B cell (primary cell): ENCODE measurements around the gene PDK4. TPM values are rescaled to one million over a fixed set of nuclear protein-coding genes. Genes with fewer than 3 reads are reported as not detected.

Experiments used
- ATAC-seq: fragments of 200-7000 bp; cut with Tn5 transposase; one replicate; pipeline ENCODE4 v1.10.0; 2021; ENCODE audit warnings: low read depth, mild to moderate bottlenecking, moderate number of reproducible peaks, moderate library complexity
- CTCF ChIA-PET: fragments of 350-600 bp; sonication (Branson Sonifier 250); formaldehyde crosslinking; loops from one replicate; lab custom pipeline; 2021; ENCODE audit warnings: antibody characterized with exemption, inconsistent platforms; lab: Charles Lee
- POLR2A ChIA-PET: fragments of 350-600 bp; sonication (Branson Sonifier 250); formaldehyde crosslinking; loops from one replicate; lab custom pipeline; 2021; ENCODE audit warnings: antibody characterized with exemption; lab: Charles Lee
- DNase-seq: peaks from one replicate; pipeline ENCODE4 v3.0.0; 2013
- H2AFZ ChIP-seq: 2 replicates; pipeline ENCODE4 v1.6.1; 2012; ENCODE audit warnings: mild to moderate bottlenecking, low read depth, low read length; ENCODE audit not compliant: insufficient read depth, poor library complexity, severe bottlenecking
- H3K27ac ChIP-seq, 2 donors: 1 replicate in 1 of 2; 2 replicates in 1 of 2; pipeline ENCODE4 v1.5.1; 2012 to 2013; ENCODE audit warnings: low read length in 2 of 2, mild to moderate bottlenecking in 2 of 2, moderate library complexity in 1 of 2
- H3K27me3 ChIP-seq, 4 experiments: fragments of 200-600 bp in 1 of 4; sonication (generic) in 1 of 4; replicated peaks in 1 of 4; 1 replicate in 2 of 4; 2 replicates in 2 of 4; pipeline versions ENCODE4 v1.6.1 to v1.7.0; 2013 to 2016; ENCODE audit warnings: low read length in 3 of 4, mild to moderate bottlenecking in 2 of 4, mixed read lengths in 1 of 4, moderate library complexity in 1 of 4; ENCODE audit not compliant: insufficient read depth in 4 of 4, control insufficient read depth in 3 of 4; ENCODE audit errors: control extremely low read depth in 1 of 4
- H3K36me3 ChIP-seq, 2 experiments: replicated peaks in 1 of 2; 1 replicate in 1 of 2; 2 replicates in 1 of 2; pipeline versions ENCODE4 v1.6.1 to v1.7.1; 2013; ENCODE audit warnings: low read length in 1 of 2; ENCODE audit not compliant: insufficient read depth in 2 of 2, control insufficient read depth in 1 of 2; ENCODE audit errors: control extremely low read depth in 1 of 2, extremely low read depth in 1 of 2
- H3K4me1 ChIP-seq, 2 donors: fragments of 200-600 bp in 1 of 2; sonication (generic) in 1 of 2; 1 replicate in 1 of 2; 2 replicates in 1 of 2; pipeline versions ENCODE4 v1.5.1 to v1.6.1; 2013 to 2017; ENCODE audit warnings: low read length in 2 of 2; ENCODE audit not compliant: control insufficient read depth in 2 of 2, insufficient read depth in 2 of 2
- H3K4me2 ChIP-seq: replicated peaks from 2 replicates; pipeline ENCODE3; 2012; ENCODE audit warnings: mild to moderate bottlenecking, low read depth, low read length; ENCODE audit not compliant: poor library complexity, severe bottlenecking
- H3K4me3 ChIP-seq, 5 experiments: fragments of 200-600 bp in 1 of 5; sonication (generic) in 1 of 5; 1 replicate in 3 of 5; 2 replicates in 2 of 5; pipeline versions ENCODE4 v1.5.1 to v1.7.0; 2011 to 2016; ENCODE audit warnings: low read length in 4 of 5, mild to moderate bottlenecking in 4 of 5, low read depth in 2 of 5, control low read depth in 1 of 5, moderate library complexity in 1 of 5; ENCODE audit not compliant: insufficient read depth in 1 of 5; ENCODE audit errors: control extremely low read depth in 1 of 5, extremely low read depth in 1 of 5
- H3K79me2 ChIP-seq: fragments of 200-600 bp; sonication (generic); one replicate; pipeline ENCODE4 v1.6.0; 2016; ENCODE audit warnings: low read length; ENCODE audit not compliant: control insufficient read depth, insufficient read depth
- H3K9ac ChIP-seq: fragments of 200-600 bp; sonication (generic); 2 replicates; pipeline ENCODE4 v1.6.1; 2017; ENCODE audit warnings: mild to moderate bottlenecking, low read length, moderate library complexity
- H3K9me3 ChIP-seq, 3 donors: one replicate each; pipeline versions ENCODE4 v1.6.1 to v1.7.1; 2013; ENCODE audit warnings: low read length in 2 of 3; ENCODE audit not compliant: control insufficient read depth in 2 of 3, insufficient read depth in 1 of 3; ENCODE audit errors: control extremely low read depth in 1 of 3
- H4K20me1 ChIP-seq: 2 replicates; pipeline ENCODE4 v1.6.0; 2012; ENCODE audit warnings: mild to moderate bottlenecking, low read length; ENCODE audit not compliant: insufficient read depth, control insufficient read depth, poor library complexity, severe bottlenecking
- H3K27ac Mint-ChIP-seq: one replicate; pipeline ENCODE4 v1.8.0; 2021; ENCODE audit warnings: mixed read lengths
- H3K27me3 Mint-ChIP-seq: one replicate; pipeline ENCODE4 v1.8.0; 2021; ENCODE audit warnings: mixed read lengths
- H3K4me1 Mint-ChIP-seq: one replicate; pipeline ENCODE4 v1.8.0; 2021; ENCODE audit warnings: mixed read lengths
- H3K4me3 Mint-ChIP-seq: one replicate; pipeline ENCODE4 v1.8.0; 2021; ENCODE audit warnings: mixed read lengths
- H3K9me3 Mint-ChIP-seq: one replicate; pipeline ENCODE4 v1.8.0; 2022; ENCODE audit warnings: mixed read lengths; ENCODE audit not compliant: insufficient read depth
- EZH2 ChIP-seq: IDR thresholded peaks from 2 replicates; pipeline ENCODE4 v1.6.1; 2012; ENCODE audit warnings: borderline replicate concordance, low read depth, mild to moderate bottlenecking, moderate library complexity, low read length; ENCODE audit not compliant: insufficient read depth, poor library complexity, severe bottlenecking
- WGBS: methylation state at CpG from one replicate; pipeline ENCODE4 v1.1.5; 2013; ENCODE audit warnings: missing lambda C conversion rate; ENCODE audit not compliant: insufficient coverage; 5-methylcytosine and 5-hydroxymethylcytosine counted together
- intact Hi-C: fragments of 100-400 bp; cut with micrococcal nuclease; formaldehyde crosslinking; loops from one replicate; pipeline ENCODE4 v1.10.0; 2022
- polyA plus RNA-seq: library from polyadenylated mRNA; depleted of rRNA; stranded (reverse); fragments of >200 nt; gene quantifications from 2 replicates; pipeline ENCODE4 v1.2.3, GENCODE V29; 2012
- total RNA-seq, 2 donors: library from RNA; stranded (reverse); fragments of 120-200 nt in 1 of 2; gene quantifications; 1 replicate in 1 of 2; 2 replicates in 1 of 2; pipeline versions ENCODE4 v1.2.3 to v1.2.4, GENCODE V29; 2013 to 2022
- TF ChIP-seq, protein P1 (sequence below): fragments of 200-600 bp; IDR thresholded peaks from one replicate; pipeline ENCODE4 v1.8.0; 2022; ENCODE audit warnings: antibody characterized with exemption, mild to moderate bottlenecking

The PDK4 gene
- total and polyA plus RNA-seq, 2 donors (not counting 1 experiment from before 2014, with no cell fraction given) = 0.54 to 6.8 TPM

DNA sequence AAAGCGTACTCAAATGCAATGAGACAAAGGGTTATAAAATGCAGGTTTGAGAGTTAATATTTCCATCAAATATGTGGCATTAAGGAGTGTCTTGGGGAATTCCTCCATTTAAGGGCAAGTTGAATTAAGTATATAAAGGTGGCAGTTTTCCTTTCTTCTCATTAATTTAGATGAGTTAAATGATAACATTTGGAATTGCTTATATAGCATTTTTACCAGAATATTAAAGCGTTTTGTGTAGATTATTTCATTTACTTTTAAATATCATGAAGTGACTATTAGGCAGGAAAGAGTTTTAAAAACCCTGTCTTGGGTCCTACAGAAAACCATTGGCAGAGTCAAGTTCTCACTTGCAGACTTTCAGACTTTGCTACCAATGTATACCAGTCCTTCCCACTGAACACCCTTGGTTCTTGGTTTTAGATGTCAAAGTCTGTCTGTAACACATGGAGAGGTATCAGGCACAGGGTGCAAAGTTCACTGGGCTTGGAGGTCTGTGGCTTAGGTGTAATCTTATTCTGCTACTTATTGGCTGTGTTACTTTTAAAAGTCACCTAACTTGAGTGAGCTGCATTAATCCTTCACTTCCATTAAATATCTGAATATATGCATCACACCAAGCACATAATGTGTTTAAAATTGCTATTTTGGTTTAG lies 59.5 kb downstream of the PDK4 start:
- no peaks in the 10 kb centered on the region for H3K79me2 ChIP-seq
- no peak overlapping the region for H3K9ac ChIP-seq
- H3K27me3 ChIP-seq = peaks cover 0 to 4% (median 0%) of the 10 kb centered on the region in 4 experiments
- no peak overlapping the region for H3K27ac ChIP-seq
- Mint-ChIP-seq H3K27me3 (peaks cover 11% of the 10 kb centered on the region), H3K9me3 (no peaks in the 10 kb centered on the region), H3K4me3 (no peak overlapping the region), H3K4me1 (no peaks in the 10 kb centered on the region), H3K27ac (no peak overlapping the region)
- TF ChIP-seq, protein P1, sequence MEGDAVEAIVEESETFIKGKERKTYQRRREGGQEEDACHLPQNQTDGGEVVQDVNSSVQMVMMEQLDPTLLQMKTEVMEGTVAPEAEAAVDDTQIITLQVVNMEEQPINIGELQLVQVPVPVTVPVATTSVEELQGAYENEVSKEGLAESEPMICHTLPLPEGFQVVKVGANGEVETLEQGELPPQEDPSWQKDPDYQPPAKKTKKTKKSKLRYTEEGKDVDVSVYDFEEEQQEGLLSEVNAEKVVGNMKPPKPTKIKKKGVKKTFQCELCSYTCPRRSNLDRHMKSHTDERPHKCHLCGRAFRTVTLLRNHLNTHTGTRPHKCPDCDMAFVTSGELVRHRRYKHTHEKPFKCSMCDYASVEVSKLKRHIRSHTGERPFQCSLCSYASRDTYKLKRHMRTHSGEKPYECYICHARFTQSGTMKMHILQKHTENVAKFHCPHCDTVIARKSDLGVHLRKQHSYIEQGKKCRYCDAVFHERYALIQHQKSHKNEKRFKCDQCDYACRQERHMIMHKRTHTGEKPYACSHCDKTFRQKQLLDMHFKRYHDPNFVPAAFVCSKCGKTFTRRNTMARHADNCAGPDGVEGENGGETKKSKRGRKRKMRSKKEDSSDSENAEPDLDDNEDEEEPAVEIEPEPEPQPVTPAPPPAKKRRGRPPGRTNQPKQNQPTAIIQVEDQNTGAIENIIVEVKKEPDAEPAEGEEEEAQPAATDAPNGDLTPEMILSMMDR = no peak
- TF ChIP-seq EZH2 = no peak
- no peaks in the 10 kb centered on the region for H3K9me3 ChIP-seq
- no peak overlapping the region for H3K4me3 ChIP-seq
- H3K4me2 ChIP-seq = no peak overlapping the region
- ChIA-PET CTCF (interaction anchor here (1.1 to 15.1 kb wide), 4 partner anchors 8 to 152 kb away, joined by 4 to 681 read pairs (median 6); no protein-coding TSS in a partner anchor), POLR2A (no interaction called here)
- ATAC-seq (no peak), DNase-seq (no peak)
- WGBS = no CpG with 5 or more reads among the region's 2 CpGs
- H3K36me3 ChIP-seq = no peaks in the 10 kb centered on the region
- no peaks in the 10 kb centered on the region for H3K4me1 ChIP-seq
- H2AFZ ChIP-seq = no peak overlapping the region
- intact Hi-C loops = no loop called here
- no peaks in the 10 kb centered on the region for H4K20me1 ChIP-seq

DNA sequence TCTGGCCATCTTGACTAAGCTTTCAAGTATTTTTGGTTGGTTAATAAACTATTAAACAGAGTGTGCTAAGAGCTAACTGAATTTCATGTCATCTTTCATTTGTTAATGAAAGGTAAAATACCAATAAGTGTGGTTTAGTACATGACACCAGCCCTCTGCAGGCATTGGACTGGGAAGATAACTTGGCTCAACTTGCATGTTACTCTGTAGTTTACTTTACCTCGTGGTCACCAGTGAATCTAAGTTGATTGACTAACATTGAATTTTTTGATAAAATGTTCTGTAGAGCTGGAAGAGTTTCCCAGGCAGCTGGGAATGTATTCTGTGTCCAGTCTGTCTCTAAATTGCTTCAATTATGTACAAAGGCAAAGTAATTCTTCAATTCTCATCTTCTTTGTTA lies 60.7 kb downstream of the PDK4 start:
- Histone ChIP-seq H2AFZ (no peak overlapping the region), H3K4me2 (no peak overlapping the region), H4K20me1 (no peaks in the 10 kb centered on the region), H3K27ac (no peak overlapping the region), H3K36me3 (no peaks in the 10 kb centered on the region), H3K9ac (no peak overlapping the region), H3K27me3 (peaks cover 0 to 4% (median 0%) of the 10 kb centered on the region in 4 experiments), H3K4me3 (no peak overlapping the region), H3K79me2 (no peaks in the 10 kb centered on the region), H3K4me1 (no peaks in the 10 kb centered on the region), H3K9me3 (no peaks in the 10 kb centered on the region)
- no peaks in the 10 kb centered on the region for H3K4me1 Mint-ChIP-seq
- H3K9me3 Mint-ChIP-seq = no peaks in the 10 kb centered on the region
- H3K27ac Mint-ChIP-seq = no peak overlapping the region
- WGBS = no CpG with 5 or more reads among the region's 1 CpG
- POLR2A ChIA-PET = no interaction called here
- H3K4me3 Mint-ChIP-seq = no peak overlapping the region
- DNase-seq = no peak
- peaks cover 11% of the 10 kb centered on the region for H3K27me3 Mint-ChIP-seq
- ATAC-seq = no peak
- intact Hi-C loops = no loop called here
- no peak for TF ChIP-seq EZH2
- TF ChIP-seq, protein P1 = no peak
- CTCF ChIA-PET = interaction anchor here (1.1 to 15.1 kb wide), 4 partner anchors 7 to 153 kb away, joined by 4 to 681 read pairs (median 6); no protein-coding TSS in a partner anchor
